ENCODE results near the gene CYP4F11. TPM values are rescaled to one million over a fixed set of nuclear protein-coding genes. Genes with fewer than 3 reads are reported as not detected.
"Not testable (repeated sequence)": the region's sequence is repeated elsewhere in the genome, so short reads cannot be mapped to it uniquely, and the experiment has no call there.

The CYP4F11 gene
- total and polyA plus RNA-seq, 2 donors = 0.07 TPM; not detected in 1

DNA sequence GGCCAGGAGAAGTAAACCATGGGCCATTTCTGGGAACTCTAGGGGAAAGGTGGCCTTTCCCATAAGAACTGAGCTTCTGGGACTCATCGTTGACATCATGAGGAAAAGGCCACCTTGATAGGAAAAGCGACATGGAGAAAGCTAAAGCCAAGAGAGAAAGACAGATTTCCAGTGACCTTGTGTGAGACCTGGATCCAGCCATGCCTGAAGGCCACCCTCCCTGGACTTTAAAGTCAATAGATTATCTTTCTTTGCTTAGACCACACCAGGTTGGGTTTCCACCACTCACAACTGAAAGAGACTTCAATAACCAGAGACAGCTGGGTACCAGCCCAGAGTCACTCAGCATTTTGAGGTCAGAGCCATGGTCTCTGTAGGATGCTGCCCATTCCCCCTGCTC is 40.0 kb downstream of the CYP4F11 start:
- H3K4me3 ChIP-seq (ENCODE audit: low read length in 2 of 2) = no peak overlapping the region
- peaks cover 0 to 5% of the 10 kb centered on the region in 2 donors for H3K27me3 ChIP-seq (ENCODE audit: control insufficient read depth in 2 of 2, insufficient read depth in 1 of 2, low read length in 1 of 2)
- 94% methylated on average over 2 of the region's 2 CpGs for WGBS
- H3K9me3 ChIP-seq (ENCODE audit: control insufficient read depth in 2 of 2, insufficient read depth in 1 of 2, low read length in 1 of 2) = no peaks in the 10 kb centered on the region
- H3K36me3 ChIP-seq (ENCODE audit: control insufficient read depth in 2 of 2, insufficient read depth in 2 of 2, low read length in 1 of 2) = no peaks in the 10 kb centered on the region
- no peak overlapping the region for H3K27ac ChIP-seq (ENCODE audit: low read depth in 1 of 2, low read length in 1 of 2)
- no peak for DNase-seq (ENCODE audit: low read depth in 6 of 9, low spot score in 9 of 9)
- H3K4me1 ChIP-seq (ENCODE audit: control insufficient read depth in 2 of 2, insufficient read depth in 2 of 2, low read length in 2 of 2) = no peaks in the 10 kb centered on the region

DNA sequence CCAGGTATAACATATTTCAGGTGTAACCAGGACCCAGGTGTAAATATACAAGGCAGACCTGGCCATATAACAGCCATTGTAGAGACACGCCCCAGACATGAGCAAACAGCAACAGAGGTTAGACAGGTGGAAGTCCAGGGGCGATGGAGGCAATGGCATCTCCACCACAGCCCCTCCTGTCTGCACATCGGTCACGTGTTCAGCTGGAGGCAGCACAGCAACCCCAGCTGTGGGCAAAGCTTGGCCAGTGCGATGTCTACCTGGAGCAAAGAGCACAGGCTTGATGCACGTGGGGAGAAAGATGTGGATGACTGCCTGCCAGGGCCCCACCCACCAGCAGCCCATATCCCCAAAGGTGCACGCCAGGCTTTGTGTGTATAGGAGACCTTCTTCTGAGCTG is 40.9 kb downstream of the CYP4F11 start:
- no peaks in the 10 kb centered on the region for H3K4me1 ChIP-seq (ENCODE audit: control insufficient read depth in 2 of 2, insufficient read depth in 2 of 2, low read length in 2 of 2)
- no peak overlapping the region for H3K27ac ChIP-seq (ENCODE audit: low read depth in 1 of 2, low read length in 1 of 2)
- no peak overlapping the region for H3K4me3 ChIP-seq (ENCODE audit: low read length in 2 of 2)
- H3K27me3 ChIP-seq (ENCODE audit: control insufficient read depth in 2 of 2, insufficient read depth in 1 of 2, low read length in 1 of 2) = peaks cover 0 to 4% of the 10 kb centered on the region in 2 donors
- no peak for DNase-seq (ENCODE audit: low read depth in 6 of 9, low spot score in 9 of 9)
- WGBS = 74% methylated on average over 7 of the region's 7 CpGs
- no peaks in the 10 kb centered on the region for H3K36me3 ChIP-seq (ENCODE audit: control insufficient read depth in 2 of 2, insufficient read depth in 2 of 2, low read length in 1 of 2)
- H3K9me3 ChIP-seq (ENCODE audit: control insufficient read depth in 2 of 2, insufficient read depth in 1 of 2, low read length in 1 of 2) = no peaks in the 10 kb centered on the region

DNA sequence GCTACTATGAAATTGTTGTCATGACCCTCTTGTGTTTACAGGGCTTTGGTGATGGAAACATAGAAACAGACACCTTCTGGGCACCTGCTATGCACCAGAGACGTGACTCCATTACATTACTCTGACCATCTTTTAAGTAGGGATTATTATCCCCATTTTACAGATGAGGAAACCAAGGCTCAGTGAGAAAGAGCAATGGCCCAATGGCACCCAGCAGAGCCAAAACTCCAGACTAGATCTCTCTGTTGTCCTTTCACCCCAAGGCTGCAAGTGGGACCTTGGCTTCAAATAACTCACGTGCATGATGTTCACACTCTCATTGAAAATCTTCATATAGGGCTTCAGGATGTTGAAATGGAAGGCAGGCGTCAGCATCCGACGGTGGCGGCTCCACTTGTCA is 42.3 kb downstream of the CYP4F11 start:
- no peak for DNase-seq (ENCODE audit: low read depth in 6 of 9, low spot score in 9 of 9)
- H3K4me1 ChIP-seq (ENCODE audit: control insufficient read depth in 2 of 2, insufficient read depth in 2 of 2, low read length in 2 of 2) = no peaks in the 10 kb centered on the region
- no peaks in the 10 kb centered on the region for H3K27me3 ChIP-seq (ENCODE audit: control insufficient read depth in 2 of 2, insufficient read depth in 1 of 2, low read length in 1 of 2)
- H3K9me3 ChIP-seq (ENCODE audit: control insufficient read depth in 2 of 2, insufficient read depth in 1 of 2, low read length in 1 of 2) = no peaks in the 10 kb centered on the region
- H3K4me3 ChIP-seq (ENCODE audit: low read length in 2 of 2) = no peak overlapping the region
- H3K27ac ChIP-seq (ENCODE audit: low read depth in 1 of 2, low read length in 1 of 2) = no peak overlapping the region
- WGBS = 89% methylated on average over 6 of the region's 6 CpGs
- no peaks in the 10 kb centered on the region for H3K36me3 ChIP-seq (ENCODE audit: control insufficient read depth in 2 of 2, insufficient read depth in 2 of 2, low read length in 1 of 2)

DNA sequence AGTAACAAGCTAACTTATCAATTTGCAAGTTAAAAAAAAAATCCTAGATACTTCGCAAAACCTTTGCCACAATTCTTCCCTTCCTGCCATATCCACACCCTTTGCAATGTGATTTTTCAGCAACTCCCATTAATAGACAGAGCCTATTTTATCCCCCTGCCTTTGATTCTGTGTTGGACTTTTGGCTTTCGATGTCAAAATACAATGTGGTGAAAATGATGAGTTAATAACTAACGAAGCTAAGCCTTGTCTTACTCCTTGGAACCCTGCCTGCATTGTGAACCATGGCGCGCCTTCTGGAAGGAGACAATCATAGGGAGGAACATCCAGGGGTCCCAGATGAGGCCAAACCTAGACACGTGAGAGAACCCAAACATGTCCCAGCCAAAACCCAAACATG is 42.9 kb downstream of the CYP4F11 start:
- WGBS = 77% methylated on average over 6 of the region's 6 CpGs
- no peak for DNase-seq (ENCODE audit: low read depth in 6 of 9, low spot score in 9 of 9)
- Histone ChIP-seq H3K27ac (ENCODE audit: low read depth in 1 of 2, low read length in 1 of 2) (no peak overlapping the region), H3K27me3 (ENCODE audit: control insufficient read depth in 2 of 2, insufficient read depth in 1 of 2, low read length in 1 of 2) (no peaks in the 10 kb centered on the region), H3K4me3 (ENCODE audit: low read length in 2 of 2) (no peak overlapping the region), H3K36me3 (ENCODE audit: control insufficient read depth in 2 of 2, insufficient read depth in 2 of 2, low read length in 1 of 2) (no peaks in the 10 kb centered on the region), H3K4me1 (ENCODE audit: control insufficient read depth in 2 of 2, insufficient read depth in 2 of 2, low read length in 2 of 2) (no peaks in the 10 kb centered on the region), H3K9me3 (ENCODE audit: control insufficient read depth in 2 of 2, insufficient read depth in 1 of 2, low read length in 1 of 2) (no peaks in the 10 kb centered on the region)

DNA sequence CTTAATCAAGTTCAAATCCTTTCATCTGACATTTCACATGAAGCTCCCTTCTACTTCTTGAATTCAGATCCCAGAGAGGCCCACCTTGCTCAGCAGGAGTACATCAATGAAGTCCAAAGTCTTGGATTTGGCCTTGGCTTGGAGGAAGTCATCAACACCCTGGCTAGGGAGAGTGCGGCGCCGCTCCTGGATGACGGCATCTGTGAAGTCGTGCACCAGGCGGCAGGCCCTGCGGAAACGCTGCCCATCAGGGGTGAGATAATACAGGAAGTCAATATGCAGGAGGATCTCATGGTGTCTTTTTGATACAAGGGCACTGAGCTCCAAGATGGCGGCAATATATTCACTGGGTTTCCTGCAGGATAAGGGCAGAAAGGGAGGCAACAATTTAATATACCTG is 45.0 kb downstream of the CYP4F11 start:
- not testable (repeated sequence) for H3K27me3 ChIP-seq (ENCODE audit: control insufficient read depth in 2 of 2, insufficient read depth in 1 of 2, low read length in 1 of 2); H3K36me3 ChIP-seq (ENCODE audit: control insufficient read depth in 2 of 2, insufficient read depth in 2 of 2, low read length in 1 of 2); DNase-seq (ENCODE audit: low read depth in 6 of 9, low spot score in 9 of 9); H3K4me3 ChIP-seq (ENCODE audit: low read length in 2 of 2); H3K4me1 ChIP-seq (ENCODE audit: control insufficient read depth in 2 of 2, insufficient read depth in 2 of 2, low read length in 2 of 2); H3K27ac ChIP-seq (ENCODE audit: low read depth in 1 of 2, low read length in 1 of 2); H3K9me3 ChIP-seq (ENCODE audit: control insufficient read depth in 2 of 2, insufficient read depth in 1 of 2, low read length in 1 of 2)
- 92% methylated on average over 9 of the region's 9 CpGs for WGBS

DNA sequence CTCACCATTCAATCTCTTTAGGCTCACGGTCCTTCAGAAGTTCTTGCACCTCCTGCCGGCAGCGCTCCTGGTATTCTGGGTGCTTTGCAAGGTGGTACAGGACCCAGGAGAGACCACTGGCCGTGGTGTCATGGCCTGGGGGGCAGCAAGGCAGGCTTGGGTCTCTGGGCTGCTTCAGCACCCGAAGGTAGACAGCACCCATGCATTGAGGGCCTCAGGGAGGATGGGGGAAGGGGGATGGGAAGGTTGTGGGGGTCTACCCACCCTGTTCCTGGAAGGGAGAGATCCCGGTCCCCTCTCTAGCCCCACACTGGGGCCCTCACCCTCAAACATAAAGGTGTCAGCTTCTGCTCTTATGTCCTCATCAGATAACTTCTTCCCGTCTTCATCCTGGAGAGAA is 48.4 kb downstream of the CYP4F11 start:
- WGBS = 89% methylated on average over 7 of the region's 7 CpGs
- H3K4me1 ChIP-seq (ENCODE audit: control insufficient read depth in 2 of 2, insufficient read depth in 2 of 2, low read length in 2 of 2) = no peaks in the 10 kb centered on the region
- DNase-seq (ENCODE audit: low read depth in 6 of 9, low spot score in 9 of 9) = no peak
- H3K27me3 ChIP-seq (ENCODE audit: control insufficient read depth in 2 of 2, insufficient read depth in 1 of 2, low read length in 1 of 2) = peaks cover 0 to 2% of the 10 kb centered on the region in 2 donors
- no peaks in the 10 kb centered on the region for H3K9me3 ChIP-seq (ENCODE audit: control insufficient read depth in 2 of 2, insufficient read depth in 1 of 2, low read length in 1 of 2)
- no peaks in the 10 kb centered on the region for H3K36me3 ChIP-seq (ENCODE audit: control insufficient read depth in 2 of 2, insufficient read depth in 2 of 2, low read length in 1 of 2)
- H3K4me3 ChIP-seq (ENCODE audit: low read length in 2 of 2) = no peak overlapping the region
- no peak overlapping the region for H3K27ac ChIP-seq (ENCODE audit: low read depth in 1 of 2, low read length in 1 of 2)

DNA sequence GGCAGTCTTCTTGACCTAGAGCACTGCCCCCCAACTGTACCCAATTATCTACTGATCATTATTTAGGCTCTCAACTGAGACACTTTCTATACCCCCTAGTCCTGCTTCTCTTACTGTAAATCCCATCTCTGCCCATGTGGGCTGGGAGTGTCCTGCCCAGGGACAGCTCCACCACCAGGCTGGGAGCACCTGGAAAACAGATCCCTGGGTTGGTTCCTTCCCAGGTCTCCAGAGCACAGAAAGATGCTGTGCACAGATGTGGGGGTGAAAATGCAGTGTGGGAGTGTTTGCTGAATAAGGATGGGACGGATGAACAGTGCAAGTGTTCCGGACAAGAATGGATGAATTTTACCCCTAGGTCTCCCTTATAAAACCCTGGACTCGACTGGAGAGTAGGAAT is 49.2 kb downstream of the CYP4F11 start:
- 88% methylated on average over 3 of the region's 3 CpGs for WGBS
- DNase-seq (ENCODE audit: low read depth in 6 of 9, low spot score in 9 of 9) = no peak
- H3K27ac ChIP-seq (ENCODE audit: low read depth in 1 of 2, low read length in 1 of 2) = no peak overlapping the region

DNA sequence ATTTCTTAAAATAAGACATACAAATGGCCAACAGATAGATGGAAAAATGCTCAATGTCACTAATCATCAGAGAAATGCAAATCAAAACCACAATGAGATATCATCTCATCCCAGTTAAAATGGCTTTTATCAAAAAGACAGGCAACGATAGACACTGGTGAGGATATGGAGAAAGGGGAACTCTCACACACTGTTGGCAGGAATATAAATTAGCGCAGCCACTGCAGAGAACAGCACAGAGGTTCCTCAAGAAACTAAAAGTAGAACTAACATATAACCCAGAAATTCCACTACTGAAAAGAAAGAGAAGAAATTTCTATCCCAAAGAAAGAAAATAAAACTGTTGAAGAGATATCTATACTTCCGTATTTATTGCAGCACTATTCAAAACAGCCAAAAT is 51.0 kb downstream of the CYP4F11 start:
- not testable (repeated sequence) for H3K27ac ChIP-seq (ENCODE audit: low read depth in 1 of 2, low read length in 1 of 2); H3K27me3 ChIP-seq (ENCODE audit: control insufficient read depth in 2 of 2, insufficient read depth in 1 of 2, low read length in 1 of 2); H3K9me3 ChIP-seq (ENCODE audit: control insufficient read depth in 2 of 2, insufficient read depth in 1 of 2, low read length in 1 of 2); DNase-seq (ENCODE audit: low read depth in 6 of 9, low spot score in 9 of 9); H3K4me1 ChIP-seq (ENCODE audit: control insufficient read depth in 2 of 2, insufficient read depth in 2 of 2, low read length in 2 of 2); H3K4me3 ChIP-seq (ENCODE audit: low read length in 2 of 2); H3K36me3 ChIP-seq (ENCODE audit: control insufficient read depth in 2 of 2, insufficient read depth in 2 of 2, low read length in 1 of 2)
- WGBS = 37% methylated on average over 3 of the region's 3 CpGs

More for the DNA sequence above, 49.2 kb downstream of the CYP4F11 start:
- H3K9me3 ChIP-seq (ENCODE audit: control insufficient read depth in 2 of 2, insufficient read depth in 1 of 2, low read length in 1 of 2) = no peaks in the 10 kb centered on the region
- no peaks in the 10 kb centered on the region for H3K36me3 ChIP-seq (ENCODE audit: control insufficient read depth in 2 of 2, insufficient read depth in 2 of 2, low read length in 1 of 2)
- H3K4me3 ChIP-seq (ENCODE audit: low read length in 2 of 2) = no peak overlapping the region
- peaks cover 0 to 2% of the 10 kb centered on the region in 2 donors for H3K27me3 ChIP-seq (ENCODE audit: control insufficient read depth in 2 of 2, insufficient read depth in 1 of 2, low read length in 1 of 2)
- no peaks in the 10 kb centered on the region for H3K4me1 ChIP-seq (ENCODE audit: control insufficient read depth in 2 of 2, insufficient read depth in 2 of 2, low read length in 2 of 2)

DNA sequence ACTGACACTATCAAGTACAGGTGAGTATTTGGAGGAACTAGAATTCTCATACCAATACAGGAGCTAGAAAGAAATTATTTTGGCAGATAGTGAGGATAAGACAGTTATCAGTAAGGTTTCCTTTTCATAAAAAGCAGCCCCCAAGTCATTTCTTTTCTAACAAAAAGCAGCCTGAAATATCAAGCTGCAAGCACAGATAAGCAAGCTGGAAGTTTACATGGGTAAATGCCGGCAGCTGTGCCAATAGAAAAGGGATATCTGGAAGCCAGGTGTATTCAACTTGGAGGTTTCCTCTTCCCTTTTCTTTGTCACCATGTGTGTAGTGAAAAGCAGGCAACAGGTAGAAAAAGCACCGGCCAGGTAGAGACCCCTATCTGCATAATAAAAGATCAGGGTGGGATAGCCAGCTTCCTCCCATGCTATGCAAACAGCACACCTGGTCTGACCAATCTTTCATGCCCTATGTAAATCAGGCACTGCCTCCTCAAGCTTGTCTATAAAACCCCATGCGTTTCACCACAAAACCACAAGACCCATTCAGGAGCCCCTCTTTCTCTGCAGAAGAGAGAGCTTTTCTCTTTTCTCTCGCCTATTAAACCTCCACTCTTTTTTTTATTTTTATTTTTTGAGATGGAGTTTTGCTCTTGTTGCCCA is 59.4 kb downstream of the CYP4F11 start:
- peaks cover 0 to 5% of the 10 kb centered on the region in 2 donors for H3K9me3 ChIP-seq (ENCODE audit: control insufficient read depth in 2 of 2, insufficient read depth in 1 of 2, low read length in 1 of 2)
- H3K36me3 ChIP-seq (ENCODE audit: control insufficient read depth in 2 of 2, insufficient read depth in 2 of 2, low read length in 1 of 2) = no peaks in the 10 kb centered on the region
- H3K27ac ChIP-seq (ENCODE audit: low read depth in 1 of 2, low read length in 1 of 2) = peak overlapping the region in 1 of 2 donors; percentile 26
- H3K4me3 ChIP-seq (ENCODE audit: low read length in 2 of 2) = no peak overlapping the region
- WGBS = 4% methylated on average over 4 of the region's 4 CpGs
- peaks cover 5 to 20% of the 10 kb centered on the region in 2 donors for H3K4me1 ChIP-seq (ENCODE audit: control insufficient read depth in 2 of 2, insufficient read depth in 2 of 2, low read length in 2 of 2)
- peak in 5 of 9 donors; percentile 15 to 68 (median 31) for DNase-seq (ENCODE audit: low read depth in 6 of 9, low spot score in 9 of 9)
- H3K27me3 ChIP-seq (ENCODE audit: control insufficient read depth in 2 of 2, insufficient read depth in 1 of 2, low read length in 1 of 2) = no peaks in the 10 kb centered on the region

All from thymus (tissue), 11 donors.